Natural killer cell (primary cell): ENCODE measurements around the gene PCDH11X. TPM values are rescaled to one million over a fixed set of nuclear protein-coding genes. Genes with fewer than 3 reads are reported as not detected.
"Not testable (repeated sequence)": the region's sequence is repeated elsewhere in the genome, so short reads cannot be mapped to it uniquely, and the experiment has no call there.

Source experiments
- ATAC-seq, 3 donors: fragments of 150-1000 bp in 2 of 3; fragments of 200-7000 bp in 1 of 3; cut with Tn5 transposase; 1 replicate in 1 of 3; 2 replicates in 2 of 3; pipeline ENCODE4 v1.10.0; 2021; ENCODE audit warnings: mild to moderate bottlenecking in 2 of 3, moderate library complexity in 2 of 3
- DNase-seq, 2 donors: peaks; one replicate each; pipeline versions ENCODE4 v3.0.0 to v3.0.0-alpha.2; 2013 to 2021; ENCODE audit warnings: mixed read lengths in 1 of 2
- H3K27ac ChIP-seq: one replicate; pipeline ENCODE4 v1.5.1; 2013; ENCODE audit warnings: mild to moderate bottlenecking, low read length
- H3K27me3 ChIP-seq: one replicate; pipeline ENCODE4 v1.6.1; 2013; ENCODE audit warnings: low read length; ENCODE audit not compliant: control insufficient read depth, insufficient read depth
- H3K36me3 ChIP-seq: one replicate; pipeline ENCODE4 v1.6.1; 2013; ENCODE audit warnings: low read length; ENCODE audit not compliant: control insufficient read depth, insufficient read depth
- H3K4me1 ChIP-seq: one replicate; pipeline ENCODE4 v1.6.1; 2013; ENCODE audit warnings: low read length; ENCODE audit not compliant: control insufficient read depth, insufficient read depth
- H3K4me3 ChIP-seq: one replicate; pipeline ENCODE4 v1.5.1; 2013; ENCODE audit warnings: low read length
- H3K9me3 ChIP-seq: one replicate; pipeline ENCODE4 v1.6.1; 2013; ENCODE audit warnings: low read length; ENCODE audit not compliant: control insufficient read depth, insufficient read depth
- H3K27ac Mint-ChIP-seq, 2 donors: one replicate each; pipeline ENCODE4 v1.8.0; 2022; ENCODE audit warnings: mild to moderate bottlenecking in 2 of 2, mixed read lengths in 2 of 2, moderate library complexity in 1 of 2
- H3K27me3 Mint-ChIP-seq, 2 donors: one replicate each; pipeline ENCODE4 v1.8.0; 2022; ENCODE audit warnings: low read depth in 2 of 2, mixed read lengths in 2 of 2
- H3K36me3 Mint-ChIP-seq: one replicate; pipeline ENCODE4 v1.8.0; 2022; ENCODE audit warnings: mixed read lengths
- H3K4me1 Mint-ChIP-seq, 2 donors: one replicate each; pipeline ENCODE4 v1.8.0; 2022; ENCODE audit warnings: mixed read lengths in 2 of 2
- H3K4me3 Mint-ChIP-seq: one replicate; pipeline ENCODE4 v1.8.0; 2022; ENCODE audit warnings: mild to moderate bottlenecking, moderate library complexity, mixed read lengths
- H3K9me3 Mint-ChIP-seq, 2 donors: one replicate each; pipeline ENCODE4 v1.8.0; 2022; ENCODE audit warnings: mixed read lengths in 2 of 2
- WGBS: methylation state at CpG from one replicate; pipeline ENCODE4 v1.1.7; 2013; ENCODE audit warnings: missing lambda C conversion rate; ENCODE audit not compliant: insufficient coverage; 5-methylcytosine and 5-hydroxymethylcytosine counted together
- intact Hi-C: fragments of 100-400 bp; cut with micrococcal nuclease; formaldehyde crosslinking; loops from one replicate; pipeline ENCODE4 v1.14.2; 2022
- total RNA-seq, 4 donors: library from RNA; stranded (reverse); fragments of 120-200 nt in 1 of 4; gene quantifications; one replicate each; pipeline versions ENCODE4 v1.2.3 to v1.2.4, GENCODE V29; 2013 to 2022

PCDH11X gene, protein sequence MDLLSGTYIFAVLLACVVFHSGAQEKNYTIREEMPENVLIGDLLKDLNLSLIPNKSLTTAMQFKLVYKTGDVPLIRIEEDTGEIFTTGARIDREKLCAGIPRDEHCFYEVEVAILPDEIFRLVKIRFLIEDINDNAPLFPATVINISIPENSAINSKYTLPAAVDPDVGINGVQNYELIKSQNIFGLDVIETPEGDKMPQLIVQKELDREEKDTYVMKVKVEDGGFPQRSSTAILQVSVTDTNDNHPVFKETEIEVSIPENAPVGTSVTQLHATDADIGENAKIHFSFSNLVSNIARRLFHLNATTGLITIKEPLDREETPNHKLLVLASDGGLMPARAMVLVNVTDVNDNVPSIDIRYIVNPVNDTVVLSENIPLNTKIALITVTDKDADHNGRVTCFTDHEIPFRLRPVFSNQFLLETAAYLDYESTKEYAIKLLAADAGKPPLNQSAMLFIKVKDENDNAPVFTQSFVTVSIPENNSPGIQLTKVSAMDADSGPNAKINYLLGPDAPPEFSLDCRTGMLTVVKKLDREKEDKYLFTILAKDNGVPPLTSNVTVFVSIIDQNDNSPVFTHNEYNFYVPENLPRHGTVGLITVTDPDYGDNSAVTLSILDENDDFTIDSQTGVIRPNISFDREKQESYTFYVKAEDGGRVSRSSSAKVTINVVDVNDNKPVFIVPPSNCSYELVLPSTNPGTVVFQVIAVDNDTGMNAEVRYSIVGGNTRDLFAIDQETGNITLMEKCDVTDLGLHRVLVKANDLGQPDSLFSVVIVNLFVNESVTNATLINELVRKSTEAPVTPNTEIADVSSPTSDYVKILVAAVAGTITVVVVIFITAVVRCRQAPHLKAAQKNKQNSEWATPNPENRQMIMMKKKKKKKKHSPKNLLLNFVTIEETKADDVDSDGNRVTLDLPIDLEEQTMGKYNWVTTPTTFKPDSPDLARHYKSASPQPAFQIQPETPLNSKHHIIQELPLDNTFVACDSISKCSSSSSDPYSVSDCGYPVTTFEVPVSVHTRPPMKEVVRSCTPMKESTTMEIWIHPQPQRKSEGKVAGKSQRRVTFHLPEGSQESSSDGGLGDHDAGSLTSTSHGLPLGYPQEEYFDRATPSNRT (N-terminal part only)
- not detected for total RNA-seq
- total RNA-seq (2013): not detected

- H3K36me3 ChIP-seq, H3K27me3 Mint-ChIP-seq, H3K4me1 Mint-ChIP-seq, H3K4me3 ChIP-seq, H3K27ac Mint-ChIP-seq, DNase-seq, H3K9me3 Mint-ChIP-seq, H3K36me3 Mint-ChIP-seq, intact Hi-C loops, ATAC-seq, H3K9me3 ChIP-seq, H3K4me1 ChIP-seq, H3K4me3 Mint-ChIP-seq, H3K27me3 ChIP-seq, H3K27ac ChIP-seq: not testable (repeated sequence)
- WGBS: 0% methylated on average over 8 of the region's 24 CpGs
Observed at GRCh38 chrX:91779135-91779534, at the start of gene PCDH11X. Gene PCDH11X (plus strand): TSS chrX:91779375. CDS start chrX:91835505, 56,130 bp downstream.

DNA sequence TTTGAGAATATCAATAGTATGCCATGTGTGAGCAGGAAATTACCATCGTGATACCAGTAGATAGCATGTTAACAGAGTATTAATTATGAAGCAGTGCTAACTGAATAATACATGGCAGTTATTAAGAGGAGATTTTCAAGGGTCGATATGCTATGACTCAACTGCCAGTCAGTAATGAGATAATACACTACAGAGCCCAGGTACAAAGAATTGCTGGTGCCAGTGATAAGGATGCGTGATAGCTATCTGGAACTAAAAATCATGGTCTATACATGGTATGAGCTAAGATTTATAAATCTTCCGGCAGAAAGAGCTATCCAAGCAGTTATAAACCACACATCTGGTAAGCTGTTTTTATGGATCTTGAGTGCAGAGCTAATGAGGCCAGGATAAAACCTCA, 31.7 kb upstream of the PCDH11X start:
- H3K36me3 Mint-ChIP-seq, intact Hi-C loops, H3K27ac Mint-ChIP-seq, H3K4me3 Mint-ChIP-seq, ATAC-seq, DNase-seq, H3K9me3 ChIP-seq, H3K27me3 ChIP-seq, H3K27ac ChIP-seq, H3K4me1 ChIP-seq, H3K4me1 Mint-ChIP-seq, H3K36me3 ChIP-seq, H3K9me3 Mint-ChIP-seq, H3K4me3 ChIP-seq, H3K27me3 Mint-ChIP-seq: not testable (repeated sequence)
- WGBS: no CpG with 5 or more reads among the region's 4 CpGs

DNA sequence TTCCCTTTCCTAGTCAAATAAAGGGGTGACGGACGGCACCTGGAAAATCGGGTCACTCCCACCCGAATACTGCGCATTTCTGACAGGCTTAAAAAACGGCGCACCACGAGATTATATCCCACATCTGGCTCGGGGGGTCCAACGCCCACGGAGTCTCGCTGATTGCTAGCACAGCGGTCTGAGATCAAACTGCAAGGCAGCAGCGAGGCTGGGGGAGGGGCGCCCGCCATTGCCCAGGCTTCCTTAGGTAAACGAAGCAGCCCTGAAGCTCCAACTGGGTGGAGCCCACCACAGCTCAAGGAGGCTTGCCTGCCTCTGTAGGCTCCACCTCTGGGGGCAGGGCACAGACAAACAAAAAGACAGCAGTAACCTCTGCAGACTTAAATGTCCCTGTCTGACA, 26.2 kb upstream of the PCDH11X start:
- DNase-seq, H3K4me3 Mint-ChIP-seq, H3K27ac ChIP-seq, H3K9me3 Mint-ChIP-seq, H3K27me3 ChIP-seq, H3K27ac Mint-ChIP-seq, H3K4me3 ChIP-seq, H3K36me3 Mint-ChIP-seq, H3K27me3 Mint-ChIP-seq, H3K4me1 Mint-ChIP-seq, H3K4me1 ChIP-seq, intact Hi-C loops, H3K36me3 ChIP-seq, H3K9me3 ChIP-seq, ATAC-seq: not testable (repeated sequence)
- 97% methylated on average over 15 of the region's 17 CpGs for WGBS

GRCh38 chrX:91770619-91771488, 8.3 kb upstream of the PCDH11X start:
- peak overlapping the region; percentile 59 for H3K4me3 Mint-ChIP-seq
- no CpG with 5 or more reads among the region's 9 CpGs for WGBS
- peak; percentile 36 to 91 (median 48) for ATAC-seq

DNA sequence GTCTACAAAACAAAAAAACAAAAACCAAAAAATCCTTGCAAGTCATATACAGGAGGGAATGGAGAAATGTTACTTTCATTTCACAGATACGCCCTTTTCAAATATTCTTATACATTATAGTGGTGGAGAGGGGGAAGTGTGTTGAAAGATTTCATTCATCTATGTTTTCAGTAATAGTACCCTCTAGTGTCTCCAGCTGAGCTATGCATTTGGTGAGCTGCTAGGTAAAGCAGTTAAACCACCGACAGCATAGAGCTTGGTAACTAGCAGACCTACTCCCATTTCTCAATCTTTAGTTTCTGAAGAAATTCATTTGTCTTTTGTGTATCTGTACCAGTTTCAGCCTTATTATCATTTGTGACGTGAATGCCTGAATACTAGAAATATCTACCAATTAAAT, 5.2 kb upstream of the PCDH11X start:
- H3K27me3 Mint-ChIP-seq, H3K4me3 ChIP-seq, H3K4me1 ChIP-seq, H3K4me1 Mint-ChIP-seq, ATAC-seq, H3K9me3 Mint-ChIP-seq, DNase-seq, H3K36me3 ChIP-seq, H3K36me3 Mint-ChIP-seq, intact Hi-C loops, H3K4me3 Mint-ChIP-seq, H3K27ac Mint-ChIP-seq, H3K27me3 ChIP-seq, H3K27ac ChIP-seq, H3K9me3 ChIP-seq: not testable (repeated sequence)
- no CpG with 5 or more reads among the region's 3 CpGs for WGBS

More at GRCh38 chrX:91770619-91771488, 8.3 kb upstream of the PCDH11X start:
- H3K4me1 Mint-ChIP-seq, H3K27me3 ChIP-seq, H3K4me3 ChIP-seq, H3K36me3 ChIP-seq, H3K27ac Mint-ChIP-seq, H3K27ac ChIP-seq, H3K36me3 Mint-ChIP-seq, H3K4me1 ChIP-seq, DNase-seq, H3K27me3 Mint-ChIP-seq, H3K9me3 ChIP-seq, H3K9me3 Mint-ChIP-seq, intact Hi-C loops: not testable (repeated sequence)

DNA sequence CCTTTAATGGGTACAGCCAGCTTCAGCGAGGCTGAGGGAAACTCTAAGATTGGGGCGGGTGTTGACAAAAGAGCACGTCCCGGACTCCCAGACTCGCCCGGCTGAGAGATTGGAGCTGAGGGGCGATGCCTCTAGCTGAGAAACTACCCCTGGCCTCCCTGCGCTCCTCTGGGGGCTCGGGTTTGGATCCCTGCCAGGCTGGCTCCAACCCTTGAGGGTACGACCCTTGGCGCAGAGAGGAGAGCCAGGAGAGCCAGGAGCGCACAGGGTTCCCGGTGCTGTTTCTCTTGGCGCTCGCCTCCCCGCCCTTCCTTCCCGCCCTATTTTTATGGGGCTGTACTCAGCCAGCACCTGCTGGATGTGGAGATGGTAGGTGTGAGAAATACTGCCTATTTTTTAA, 833 bp downstream of the PCDH11X start:
- H3K36me3 ChIP-seq, H3K27ac ChIP-seq, H3K27me3 Mint-ChIP-seq, H3K4me3 ChIP-seq, intact Hi-C loops, DNase-seq, H3K4me1 Mint-ChIP-seq, H3K9me3 ChIP-seq, H3K9me3 Mint-ChIP-seq, H3K4me1 ChIP-seq, H3K4me3 Mint-ChIP-seq, H3K27me3 ChIP-seq, H3K27ac Mint-ChIP-seq, H3K36me3 Mint-ChIP-seq, ATAC-seq: not testable (repeated sequence)
- 3% methylated on average over 14 of the region's 17 CpGs for WGBS

- H3K9me3 Mint-ChIP-seq, H3K27ac Mint-ChIP-seq, H3K36me3 Mint-ChIP-seq, H3K4me3 Mint-ChIP-seq, H3K27ac ChIP-seq, H3K36me3 ChIP-seq, H3K9me3 ChIP-seq, ATAC-seq, H3K4me1 ChIP-seq, H3K27me3 Mint-ChIP-seq, intact Hi-C loops, H3K27me3 ChIP-seq, H3K4me1 Mint-ChIP-seq, H3K4me3 ChIP-seq, DNase-seq: not testable (repeated sequence)
- WGBS: 5% methylated on average over 13 of the region's 23 CpGs
Observed at GRCh38 chrX:91780698-91781097, 1.5 kb downstream of the PCDH11X start.
